PC-3 (cell line): ENCODE results near the gene SMIM27. TPM values are rescaled to one million over a fixed set of nuclear protein-coding genes. Genes with fewer than 3 reads are reported as not detected.
"Not testable (repeated sequence)": the region's sequence is repeated elsewhere in the genome, so short reads cannot be mapped to it uniquely, and the experiment has no call there.

Experiments
- ATAC-seq: fragments of 200-7000 bp; cut with Tn5 transposase; 2 replicates; pipeline ENCODE4 v1.9.1; 2020; ENCODE audit warnings: mild to moderate bottlenecking, moderate library complexity
- BruUV-seq: library from RNA; stranded (reverse); fragments of 400-500 nt; replicated peaks from 2 replicates; lab custom pipeline; 2021; lab: Mats Ljungman, UMichigan
- CTCF ChIA-PET: fragments of 300-600 bp; sonication (Branson Sonifier 250); formaldehyde crosslinking; loops from one replicate; lab custom pipeline; 2022; ENCODE audit warnings: antibody characterized with exemption; lab: Charles Lee
- POLR2A ChIA-PET: fragments of 300-600 bp; sonication (Branson Sonifier 250); formaldehyde crosslinking; loops from one replicate; lab custom pipeline; 2022; ENCODE audit warnings: antibody characterized with exemption; ENCODE audit not compliant: unreplicated experiment; lab: Charles Lee
- DNase-seq: peaks from one replicate; pipeline ENCODE4 v3.0.0-alpha.2; 2015
- H2AFZ ChIP-seq: fragments of 300-600 bp; sonication (generic); 2 replicates; pipeline ENCODE4 v1.6.0; 2016; ENCODE audit warnings: antibody characterized with exemption, low read length
- H3F3A ChIP-seq: fragments of 300-600 bp; sonication (generic); one replicate; pipeline ENCODE4 v1.6.0; 2017; ENCODE audit warnings: antibody characterized with exemption, low read length, control low read depth, mild to moderate bottlenecking; ENCODE audit not compliant: unreplicated experiment
- H3K27ac ChIP-seq: fragments of 300-600 bp; sonication (generic); 2 replicates; pipeline ENCODE4 v1.5.1; 2016; ENCODE audit warnings: mild to moderate bottlenecking, low read length
- H3K27me3 ChIP-seq: fragments of 300-600 bp; sonication (generic); 2 replicates; pipeline ENCODE4 v1.6.1; 2016; ENCODE audit warnings: low read length, mixed read lengths
- H3K36me3 ChIP-seq: fragments of 300-600 bp; sonication (generic); 2 replicates; pipeline ENCODE4 v1.6.1; 2016; ENCODE audit warnings: low read depth, mixed run types, low read length, mixed read lengths
- H3K4me1 ChIP-seq: fragments of 300-600 bp; sonication (generic); 2 replicates; pipeline ENCODE4 v1.5.1; 2016; ENCODE audit warnings: low read length; ENCODE audit not compliant: insufficient read depth
- H3K4me2 ChIP-seq: fragments of 300-600 bp; sonication (generic); 2 replicates; pipeline ENCODE4 v1.6.0; 2016; ENCODE audit warnings: low read length
- H3K4me3 ChIP-seq: fragments of 300-600 bp; sonication (generic); 2 replicates; pipeline ENCODE4 v1.5.1; 2016; ENCODE audit warnings: mild to moderate bottlenecking, low read length, mixed read lengths
- H3K79me2 ChIP-seq: fragments of 300-600 bp; sonication (generic); 2 replicates; pipeline ENCODE4 v1.6.1; 2017; ENCODE audit warnings: low read length, mixed read lengths
- H3K9ac ChIP-seq: fragments of 300-600 bp; sonication (generic); 2 replicates; pipeline ENCODE4 v1.6.0; 2016; ENCODE audit warnings: mild to moderate bottlenecking, low read length
- H3K9me2 ChIP-seq: fragments of 300-600 bp; sonication (generic); replicated peaks from 2 replicates; pipeline ENCODE4 v1.6.1; 2016; ENCODE audit warnings: mixed run types, low read length, mixed read lengths
- H3K9me3 ChIP-seq: fragments of 300-600 bp; sonication (generic); 2 replicates; pipeline ENCODE4 v1.6.1; 2016; ENCODE audit warnings: low read length, mixed read lengths
- H4K20me1 ChIP-seq: fragments of 300-600 bp; sonication (generic); 2 replicates; pipeline ENCODE4 v1.6.1; 2016; ENCODE audit warnings: low read length, mixed read lengths
- CTCF ChIP-seq: fragments of 300-600 bp; sonication (generic); conservative IDR thresholded peaks from 2 replicates; pipeline ENCODE4 v1.5.1; 2017; ENCODE audit warnings: antibody characterized with exemption, low read depth, mild to moderate bottlenecking, low read length
- EZH2 ChIP-seq: fragments of 300-600 bp; sonication (generic); IDR thresholded peaks from one replicate; pipeline ENCODE4 v1.6.1; 2017; ENCODE audit warnings: antibody characterized with exemption, mild to moderate bottlenecking, low read length; ENCODE audit not compliant: unreplicated experiment
- EZH2phosphoT487 ChIP-seq: fragments of 300-600 bp; sonication (generic); IDR thresholded peaks from 2 replicates; pipeline ENCODE4 v1.6.1; 2018; ENCODE audit warnings: mild to moderate bottlenecking, antibody characterized with exemption, low read length, borderline replicate concordance
- intact Hi-C: fragments of 100-400 bp; cut with micrococcal nuclease; formaldehyde crosslinking; loops from 2 replicates; pipeline ENCODE4 v1.9.0; 2023
- total RNA-seq: library from RNA; depleted of rRNA; stranded (reverse); fragments of >200 nt; gene quantifications from 2 replicates; pipeline ENCODE4 v1.2.3, GENCODE V29; 2014; rRNA removed

SMIM27 gene
- total RNA-seq, 1 experiment from 2014 or later = 3.0 TPM

DNA sequence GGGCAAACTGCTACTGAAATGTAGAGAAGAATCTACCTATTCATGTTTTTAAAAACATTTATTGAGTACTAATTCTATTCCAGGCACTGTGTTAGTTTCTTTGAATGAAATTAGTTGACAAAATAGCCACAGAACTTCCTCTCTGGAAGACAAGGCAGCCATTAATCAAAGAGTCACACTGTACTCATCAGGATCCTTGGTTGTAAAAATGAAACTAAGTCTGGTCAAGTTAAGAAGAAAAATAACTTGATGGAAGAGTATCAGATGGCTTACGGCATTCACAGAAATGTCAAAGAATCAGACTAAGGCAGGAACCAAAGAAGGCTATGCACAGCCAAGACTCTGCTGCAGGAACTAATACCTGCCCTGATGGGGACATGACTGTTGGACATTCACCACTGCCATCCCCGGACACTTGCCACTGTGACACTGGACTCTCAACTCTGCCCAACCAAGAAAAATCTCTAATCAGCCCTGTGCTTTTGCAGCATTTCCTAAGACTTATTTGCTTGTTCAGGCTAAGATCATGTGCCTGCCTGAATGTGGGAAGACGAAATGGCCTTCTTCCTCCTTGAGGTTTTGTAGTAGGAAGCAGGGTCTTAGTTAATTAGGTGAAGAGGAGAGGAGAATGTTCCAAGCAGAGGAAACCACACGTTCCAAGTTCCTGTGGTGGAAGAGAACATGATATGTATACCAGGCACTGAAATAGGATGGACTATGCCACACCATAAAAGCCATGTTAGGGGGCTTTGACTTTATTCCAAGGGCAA lies 44.2 kb downstream of the SMIM27 start:
- ATAC-seq (no peak), DNase-seq (no peak)
- Histone ChIP-seq H3K4me3 (no peak overlapping the region), H4K20me1 (no peaks in the 10 kb centered on the region), H3F3A (no peaks in the 10 kb centered on the region), H3K9me2 (no peaks in the 10 kb centered on the region), H3K9ac (no peak overlapping the region), H3K27ac (no peak overlapping the region), H3K36me3 (no peaks in the 10 kb centered on the region), H3K79me2 (no peaks in the 10 kb centered on the region), H3K27me3 (no peaks in the 10 kb centered on the region), H2AFZ (no peak overlapping the region), H3K4me1 (peaks cover 10% of the 10 kb centered on the region), H3K9me3 (no peaks in the 10 kb centered on the region), H3K4me2 (no peak overlapping the region)
- BruUV-seq = no TSS peak
- ChIA-PET CTCF (no interaction called here), POLR2A (no interaction called here)
- no peak for TF ChIP-seq CTCF
- TF ChIP-seq EZH2phosphoT487 = no peak
- TF ChIP-seq EZH2 = no peak
- intact Hi-C loops = no loop called here

DNA sequence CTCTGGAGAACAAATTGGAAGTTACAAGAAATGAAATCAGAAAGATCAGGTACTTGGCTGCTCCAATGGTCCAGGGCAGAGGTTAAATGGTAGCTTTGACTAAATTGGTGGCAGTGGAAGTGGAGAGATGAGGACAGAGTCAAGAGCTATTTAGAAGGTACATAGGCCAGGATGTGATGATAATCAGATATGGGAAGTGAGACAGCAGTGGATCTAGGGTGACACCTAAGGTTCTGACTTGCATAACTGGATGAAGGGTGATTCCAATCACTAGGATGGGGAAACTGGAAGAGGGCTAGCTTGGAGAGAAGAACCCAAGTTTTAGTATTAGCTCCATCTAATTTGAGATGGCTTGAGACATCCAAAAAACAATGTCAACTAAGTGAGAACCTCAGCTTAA lies 44.8 kb downstream of the SMIM27 start:
- Histone ChIP-seq H3K9me2 (no peaks in the 10 kb centered on the region), H3K9me3 (no peaks in the 10 kb centered on the region), H2AFZ (no peak overlapping the region), H3K9ac (no peak overlapping the region), H3K4me2 (no peak overlapping the region), H3F3A (no peaks in the 10 kb centered on the region), H3K4me3 (no peak overlapping the region), H3K36me3 (no peaks in the 10 kb centered on the region), H3K79me2 (no peaks in the 10 kb centered on the region), H3K4me1 (peaks cover 7% of the 10 kb centered on the region; the same call in 1 of the 2 replicates), H3K27me3 (no peaks in the 10 kb centered on the region), H3K27ac (no peak overlapping the region), H4K20me1 (no peaks in the 10 kb centered on the region)
- ChIA-PET CTCF (no interaction called here), POLR2A (no interaction called here)
- no peak for DNase-seq
- no TSS peak for BruUV-seq
- no peak for TF ChIP-seq CTCF
- TF ChIP-seq EZH2 = no peak
- no peak for TF ChIP-seq EZH2phosphoT487
- ATAC-seq = 0 out of 2 replicates have a peak, but pooled peaks have one; percentile 31
- intact Hi-C loops = no loop called here

GRCh38 chr9:32599021-32599420 lies 46.9 kb downstream of the SMIM27 start:
- BruUV-seq, H3K4me3 ChIP-seq, H3K9me3 ChIP-seq, H3K9me2 ChIP-seq, H3K79me2 ChIP-seq, H3K27me3 ChIP-seq, DNase-seq, H3K27ac ChIP-seq, H3K4me2 ChIP-seq, H2AFZ ChIP-seq, intact Hi-C loops, POLR2A ChIA-PET, ATAC-seq, H3F3A ChIP-seq, CTCF ChIA-PET, H3K36me3 ChIP-seq, H4K20me1 ChIP-seq, H3K9ac ChIP-seq: not testable (repeated sequence)
- H3K4me1 ChIP-seq = peaks cover 11% of the 10 kb centered on the region

Other genes with a start within 250 kb of the SMIM27 start
- gene ACO1, start 167.7 kb upstream of the SMIM27 start, total RNA-seq = 20.8 and 26.0 TPM in 2 replicates
- 2.6 and 5.4 TPM in 2 replicates for gene RIGI, start 26.1 kb upstream of the SMIM27 start, total RNA-seq
- gene TOPORS, start 259 bp downstream of the SMIM27 start, total RNA-seq = 11.2 and 11.4 TPM in 2 replicates
- 83.9 and 86.4 TPM in 2 replicates for gene NDUFB6, start 20.8 kb downstream of the SMIM27 start, total RNA-seq
- 0.23 TPM in 1 of 2 replicates, not detected in the other for gene TAF1L, start 83.3 kb downstream of the SMIM27 start, total RNA-seq
- gene TMEM215, start 231.2 kb downstream of the SMIM27 start, total RNA-seq = not detected in 2 replicates